C1 segment of cervical spinal cord (tissue), 14 donors: Measurements from ENCODE around the gene CYFIP1.

Source experiments
- DNase-seq, 14 donors: peaks; one replicate each; lab custom pipeline; 2025; lab: John Stamatoyannopoulos, UW

Gene CYFIP1

GRCh38 chr15:22968366-22968765 lies 11.8 kb downstream of the CYFIP1 start:
- DNase-seq = no peak

- no peak for DNase-seq
Observed at GRCh38 chr15:22967084-22967770, 12.9 kb downstream of the CYFIP1 start.

- no peak for DNase-seq
Observed at GRCh38 chr15:22966321-22967083, 13.7 kb downstream of the CYFIP1 start.

- no peak for DNase-seq
Observed at GRCh38 chr15:22963641-22964040, 16.5 kb downstream of the CYFIP1 start.

GRCh38 chr15:22962611-22963010 lies 17.6 kb downstream of the CYFIP1 start:
- no peak for DNase-seq

GRCh38 chr15:22961762-22962161 lies 18.4 kb downstream of the CYFIP1 start:
- DNase-seq = no peak

GRCh38 chr15:22960556-22960955 lies 19.6 kb downstream of the CYFIP1 start:
- DNase-seq = no peak

- no peak for DNase-seq
Observed at GRCh38 chr15:22960126-22960525, 20.0 kb downstream of the CYFIP1 start.

- DNase-seq = no peak
Observed at GRCh38 chr15:22959321-22960101, 20.7 kb downstream of the CYFIP1 start.

- no peak for DNase-seq
Observed at GRCh38 chr15:22958487-22959280, 21.5 kb downstream of the CYFIP1 start.

- peak in 2 of 14 donors; percentile 50 to 63 for DNase-seq
Observed at GRCh38 chr15:22956978-22957260, 23.2 kb downstream of the CYFIP1 start.

GRCh38 chr15:22956257-22956977 lies 23.8 kb downstream of the CYFIP1 start:
- peak in 7 of 14 donors; percentile 8 to 67 (median 50) for DNase-seq

GRCh38 chr15:22955544-22956119 lies 24.5 kb downstream of the CYFIP1 start:
- DNase-seq = no peak

- DNase-seq = no peak
Observed at GRCh38 chr15:22954798-22955543, 25.2 kb downstream of the CYFIP1 start.

- DNase-seq = no peak
Observed at GRCh38 chr15:22954326-22954725, 25.8 kb downstream of the CYFIP1 start.

- DNase-seq = no peak
Observed at GRCh38 chr15:22952796-22953579, 27.2 kb downstream of the CYFIP1 start.

GRCh38 chr15:22951381-22952280 lies 28.5 kb downstream of the CYFIP1 start:
- no peak for DNase-seq

- DNase-seq = no peak
Observed at GRCh38 chr15:22951031-22951380, 29.2 kb downstream of the CYFIP1 start.
